Measurements from ENCODE around the gene OXER1. TPM values are rescaled to one million over a fixed set of nuclear protein-coding genes. Genes with fewer than 3 reads are reported as not detected.
A peak's percentile ranks its signal among the peaks of the same experiment; 100 is the strongest.

The OXER1 gene
- total and polyA plus RNA-seq, 4 experiments from 2014 or later, result not detected

- Mint-ChIP-seq H3K27ac (no peak overlapping the region), H3K4me3 (no peak overlapping the region), H3K36me3 (peaks cover 8 to 9% of the 10 kb centered on the region in 2 donors), H3K9me3 (no peaks in the 10 kb centered on the region), H3K27me3 (no peaks in the 10 kb centered on the region), H3K4me1 (no peaks in the 10 kb centered on the region)
- no peak overlapping the region for H3K27ac ChIP-seq (ENCODE audit: low read depth, low read length)
- CTCF ChIA-PET (ENCODE audit: partially characterized antibody), result no interaction called here
- no peaks in the 10 kb centered on the region for H3K9me3 ChIP-seq (ENCODE audit: control insufficient read depth in 1 of 2, low read length in 2 of 2)
- no peak for DNase-seq
- no peak overlapping the region for H3K4me3 ChIP-seq (ENCODE audit: low read length in 2 of 2)
- no peaks in the 10 kb centered on the region for H3K27me3 ChIP-seq (ENCODE audit: insufficient read depth, low read length)
- intact Hi-C loops (cut with micrococcal nuclease), result no loop called here
- POLR2A ChIA-PET (ENCODE audit: partially characterized antibody), result no interaction called here
- no peaks in the 10 kb centered on the region for H3K4me1 ChIP-seq (ENCODE audit: insufficient read depth, low read length)
- no peaks in the 10 kb centered on the region for H3K36me3 ChIP-seq (ENCODE audit: insufficient read depth, low read length)
Measured at GRCh38 chr2:42713920-42714319, 50.0 kb downstream of the OXER1 start.

DNA sequence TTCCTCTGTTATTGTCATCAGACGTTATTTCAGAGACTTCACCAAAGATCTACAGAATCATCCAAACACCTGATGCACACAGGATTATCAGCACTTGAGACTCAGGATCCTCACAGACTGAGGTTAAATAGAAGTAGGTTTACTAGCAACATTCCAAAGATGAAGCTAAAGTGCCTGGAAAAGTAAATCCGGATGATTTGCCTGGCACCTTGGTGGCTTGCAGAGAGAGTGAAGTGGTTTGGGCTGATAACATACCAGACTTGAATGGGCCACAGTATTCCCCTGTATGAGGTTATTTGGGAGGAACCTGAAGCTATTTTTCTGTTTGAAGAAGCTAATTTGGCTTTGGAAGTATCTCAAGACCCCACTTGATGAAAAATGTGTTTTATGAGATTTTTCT is 51.0 kb downstream of the OXER1 start:
- Mint-ChIP-seq H3K27me3 (no peaks in the 10 kb centered on the region), H3K27ac (peak overlapping the region in 1 of 7 donors; percentile 36), H3K4me3 (no peak overlapping the region), H3K4me1 (no peaks in the 10 kb centered on the region), H3K9me3 (no peaks in the 10 kb centered on the region), H3K36me3 (peaks cover 12 to 16% of the 10 kb centered on the region in 2 donors)
- H3K4me3 ChIP-seq (ENCODE audit: low read length in 2 of 2), result no peak overlapping the region
- H3K4me1 ChIP-seq (ENCODE audit: insufficient read depth, low read length), result no peaks in the 10 kb centered on the region
- ChIA-PET POLR2A (ENCODE audit: partially characterized antibody) (no interaction called here), CTCF (ENCODE audit: partially characterized antibody) (interaction anchor here (1.0 kb wide), 1 partner anchor 12 kb away, joined by 4 read pairs; no protein-coding TSS in a partner anchor)
- no peaks in the 10 kb centered on the region for H3K9me3 ChIP-seq (ENCODE audit: control insufficient read depth in 1 of 2, low read length in 2 of 2)
- H3K36me3 ChIP-seq (ENCODE audit: insufficient read depth, low read length), result no peaks in the 10 kb centered on the region
- DNase-seq, result no peak
- no peak overlapping the region for H3K27ac ChIP-seq (ENCODE audit: low read depth, low read length)
- intact Hi-C loops (cut with micrococcal nuclease), result no loop called here
- H3K27me3 ChIP-seq (ENCODE audit: insufficient read depth, low read length), result no peaks in the 10 kb centered on the region

Other genes starting within 250 kb of the OXER1 start
- 10 to 100 TPM; 15.7 to 21.3 TPM for gene MTA3, start 195.5 kb downstream of the OXER1 start, total RNA-seq
- 10 to 100 TPM in 1 of 2 donors, 1 to 10 TPM in 1; 7.7 to 10.8 TPM for gene MTA3, start 195.5 kb downstream of the OXER1 start, polyA plus RNA-seq
- under 1 TPM in 1 of 2 experiments, not detected in 1; 0.44 TPM for gene HAAO, start 28.4 kb upstream of the OXER1 start, total RNA-seq
- gene HAAO, start 28.4 kb upstream of the OXER1 start, polyA plus RNA-seq, result under 1 TPM in 1 of 2 donors, not detected in 1; 0.21 TPM

All from CD4-positive, alpha-beta memory T cell (primary cell).